Subcutaneous adipose tissue (tissue), 4 donors: Measurements from ENCODE around the gene CDH23. TPM values are rescaled to one million over a fixed set of nuclear protein-coding genes. Genes with fewer than 3 reads are reported as not detected.

Source experiments
- total RNA-seq, 4 donors: library from RNA; depleted of rRNA; stranded (reverse); fragments of >200 nt; gene quantifications; one replicate each; pipeline ENCODE4 v1.1.0, GENCODE V29; 2016
- TF ChIP-seq, protein P1 (sequence below): fragments of 450-650 bp; IDR thresholded peaks from one replicate; pipeline ENCODE4 v1.5.1; 2016; ENCODE audit warnings: low read depth, mild to moderate bottlenecking, control low read depth, antibody characterized with exemption, moderate library complexity

CDH23 gene
- total RNA-seq, 4 donors from 2014 or later, result 14.3 to 74.8 (median 24.1) TPM

DNA sequence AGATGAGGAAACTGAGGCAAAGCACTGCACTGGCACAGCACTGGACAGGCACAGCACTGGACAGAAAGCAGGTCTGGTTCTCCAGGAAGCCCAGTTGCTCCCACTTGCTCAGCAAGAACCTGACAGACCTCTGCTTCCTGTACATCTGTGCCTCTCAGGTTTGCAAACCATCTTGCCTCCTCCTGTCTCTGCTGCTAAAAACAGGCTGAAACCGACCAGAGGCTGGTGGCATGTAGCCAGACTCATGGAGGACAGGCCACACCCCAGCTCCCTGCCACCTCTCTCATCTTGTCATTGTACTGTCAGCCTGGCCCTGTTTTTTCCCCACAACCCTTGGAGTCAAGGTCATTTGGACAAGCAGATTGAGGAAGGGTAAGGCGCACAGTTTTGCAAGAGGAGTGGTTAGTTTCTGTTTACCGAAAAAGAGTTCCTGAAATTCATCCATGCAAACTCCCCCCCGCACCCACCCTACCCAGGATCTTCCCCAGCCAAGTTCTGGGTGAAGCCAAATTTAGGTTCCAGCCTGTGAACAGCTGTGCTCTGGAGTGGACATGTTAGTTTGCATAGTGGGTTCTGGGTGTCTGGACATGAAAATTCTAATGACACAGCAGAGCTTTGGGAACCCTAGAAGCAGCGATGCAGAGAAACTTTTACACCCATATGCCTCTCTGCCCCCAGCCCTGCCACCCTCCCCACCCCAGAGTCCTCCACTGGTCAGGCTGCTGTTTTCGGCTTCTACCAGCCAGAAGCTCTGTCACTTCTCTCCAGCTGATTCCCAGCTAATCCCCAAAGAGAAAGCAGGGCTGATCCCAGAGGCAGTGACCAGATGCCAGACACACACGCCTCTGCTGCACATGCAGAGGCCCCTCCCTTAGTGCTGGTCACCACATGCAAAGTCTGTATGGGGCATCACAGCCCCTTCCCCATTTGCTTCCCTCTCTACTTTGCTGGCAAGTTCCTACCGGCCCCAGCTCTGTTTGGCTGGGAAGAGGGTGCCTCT is 331.3 kb downstream of the CDH23 start:
- TF ChIP-seq, protein P1, sequence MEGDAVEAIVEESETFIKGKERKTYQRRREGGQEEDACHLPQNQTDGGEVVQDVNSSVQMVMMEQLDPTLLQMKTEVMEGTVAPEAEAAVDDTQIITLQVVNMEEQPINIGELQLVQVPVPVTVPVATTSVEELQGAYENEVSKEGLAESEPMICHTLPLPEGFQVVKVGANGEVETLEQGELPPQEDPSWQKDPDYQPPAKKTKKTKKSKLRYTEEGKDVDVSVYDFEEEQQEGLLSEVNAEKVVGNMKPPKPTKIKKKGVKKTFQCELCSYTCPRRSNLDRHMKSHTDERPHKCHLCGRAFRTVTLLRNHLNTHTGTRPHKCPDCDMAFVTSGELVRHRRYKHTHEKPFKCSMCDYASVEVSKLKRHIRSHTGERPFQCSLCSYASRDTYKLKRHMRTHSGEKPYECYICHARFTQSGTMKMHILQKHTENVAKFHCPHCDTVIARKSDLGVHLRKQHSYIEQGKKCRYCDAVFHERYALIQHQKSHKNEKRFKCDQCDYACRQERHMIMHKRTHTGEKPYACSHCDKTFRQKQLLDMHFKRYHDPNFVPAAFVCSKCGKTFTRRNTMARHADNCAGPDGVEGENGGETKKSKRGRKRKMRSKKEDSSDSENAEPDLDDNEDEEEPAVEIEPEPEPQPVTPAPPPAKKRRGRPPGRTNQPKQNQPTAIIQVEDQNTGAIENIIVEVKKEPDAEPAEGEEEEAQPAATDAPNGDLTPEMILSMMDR, result no peak

DNA sequence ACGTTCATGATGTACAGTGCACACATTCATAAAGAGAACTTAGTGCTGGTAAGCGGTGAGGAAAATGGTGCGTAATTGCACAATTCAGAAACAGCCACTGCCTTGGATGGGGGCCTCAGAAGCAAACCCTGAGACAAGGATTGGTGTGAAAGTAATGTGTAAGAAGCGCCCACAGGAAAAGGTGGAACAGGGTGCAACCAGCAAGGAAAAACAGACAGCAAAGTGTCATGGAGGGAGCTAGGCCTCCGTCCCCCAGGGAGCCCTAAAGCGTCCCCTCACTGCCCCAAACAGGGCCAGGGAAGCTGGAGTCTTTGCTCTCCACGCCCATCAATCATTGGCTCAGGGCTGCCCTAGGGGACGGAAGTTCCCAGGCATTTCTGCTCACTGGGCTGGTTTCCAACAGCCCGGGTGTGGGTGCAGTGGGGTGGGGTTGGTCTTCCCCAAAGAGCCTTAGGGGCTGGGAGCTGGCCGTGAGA is 332.5 kb downstream of the CDH23 start:
- TF ChIP-seq, protein P1, result no peak

GRCh38 chr10:71731791-71732190 is 335.1 kb downstream of the CDH23 start:
- TF ChIP-seq, protein P1, result no peak

- TF ChIP-seq, protein P1, result no peak
Observed at GRCh38 chr10:71734797-71735196, 338.1 kb downstream of the CDH23 start.

DNA sequence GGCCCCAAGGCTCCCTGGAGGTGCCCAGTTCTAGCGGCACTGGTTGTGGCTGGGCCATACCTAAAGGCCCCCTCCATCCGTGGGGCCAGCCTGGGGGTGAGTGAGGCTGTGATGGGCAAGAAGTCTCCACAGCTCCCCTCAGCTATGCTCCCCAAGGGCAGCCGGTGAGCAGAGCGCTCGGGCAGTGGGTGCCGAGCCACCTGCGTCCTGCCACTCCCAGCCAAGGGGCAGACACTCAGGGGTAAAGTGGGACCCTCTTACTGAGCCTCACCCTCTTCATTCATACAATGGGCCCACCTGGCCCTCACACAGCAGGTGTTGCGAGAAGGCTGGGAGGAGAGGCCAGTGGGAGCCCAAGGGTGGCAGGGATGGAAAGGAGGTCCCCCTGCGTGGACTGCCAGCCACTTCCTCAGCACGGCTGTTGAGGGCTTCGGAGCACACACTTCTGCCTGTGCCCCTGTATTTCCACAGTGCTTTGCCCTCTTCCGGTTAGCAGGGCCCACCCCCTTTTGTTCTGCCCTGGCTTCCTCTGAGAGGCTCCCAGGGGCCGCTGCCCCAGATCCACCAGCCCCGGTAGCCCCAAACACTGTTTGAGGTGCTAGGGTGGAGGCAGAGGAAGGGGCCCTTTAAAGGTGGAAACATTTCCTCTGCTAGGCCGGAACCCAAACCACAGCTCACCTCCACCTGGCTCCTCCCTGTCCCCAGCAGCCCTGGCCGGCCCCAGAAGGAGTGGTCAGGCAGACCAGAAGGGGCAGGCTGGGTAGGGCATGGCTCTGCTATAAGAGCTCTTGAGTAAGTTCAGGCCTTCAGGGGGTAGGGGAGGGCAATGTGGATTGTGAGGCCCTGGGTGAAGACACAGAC is 339.2 kb downstream of the CDH23 start:
- TF ChIP-seq, protein P1, result no peak

GRCh38 chr10:71736570-71736952 is 339.8 kb downstream of the CDH23 start:
- TF ChIP-seq, protein P1, result no peak
